K562 (cell line): ENCODE results near the gene CACNA1C. TPM values are rescaled to one million over a fixed set of nuclear protein-coding genes. Genes with fewer than 3 reads are reported as not detected.

Experiments used
- ARID1B ChIP-seq: fragments of 450-650 bp; IDR thresholded peaks from 2 replicates; pipeline ENCODE4 v1.6.1; 2016; ENCODE audit warnings: antibody characterized with exemption, mild to moderate bottlenecking, inconsistent platforms
- DIDO1 ChIP-seq: fragments of 450-650 bp; IDR thresholded peaks from 2 replicates; pipeline ENCODE4 v1.6.1; 2016; ENCODE audit warnings: low read depth, missing biosample characterization, missing genetic modification characterization
- E4F1 ChIP-seq: fragments of 250-450 bp; sonication (Bioruptor Pico); IDR thresholded peaks from 2 replicates; pipeline ENCODE4 v1.5.0; 2021; ENCODE audit warnings: mild to moderate bottlenecking, borderline replicate concordance
- ETS2 ChIP-seq: IDR thresholded peaks from 2 replicates; pipeline ENCODE4 v1.6.1; 2016; ENCODE audit warnings: borderline replicate concordance, missing genetic modification characterization, mild to moderate bottlenecking, moderate library complexity, missing compliant biosample characterization; ENCODE audit not compliant: poor library complexity, severe bottlenecking
- L3MBTL2 ChIP-seq: fragments of 450-650 bp; IDR thresholded peaks from 2 replicates; pipeline ENCODE4 v1.6.1; 2016; ENCODE audit warnings: mild to moderate bottlenecking, moderate library complexity
- RBBP5 ChIP-seq: fragments of 200-600 bp; sonication (generic); IDR thresholded peaks from 2 replicates; pipeline ENCODE4 v1.6.1; 2012; ENCODE audit warnings: borderline replicate concordance, mild to moderate bottlenecking, low read length, control low read depth, inconsistent platforms; ENCODE audit not compliant: insufficient read depth, poor library complexity, severe bottlenecking
- UBTF ChIP-seq, 2 experiments: IDR thresholded peaks; 2 replicates each; pipeline ENCODE4 v1.6.1; 2012; ENCODE audit warnings: improper control_type of control experiment in 2 of 2, low read depth in 2 of 2, low read length in 2 of 2, borderline replicate concordance in 1 of 2
- YY1 ChIP-seq, 3 experiments: IDR thresholded peaks; 2 replicates each; pipeline ENCODE4 v1.6.1; 2011; ENCODE audit warnings: low read length in 2 of 3, mild to moderate bottlenecking in 2 of 3, moderate library complexity in 2 of 3, borderline replicate concordance in 1 of 3, control low read depth in 1 of 3, low read depth in 1 of 3; ENCODE audit not compliant: insufficient read depth in 3 of 3, insufficient replicate concordance in 2 of 3, control insufficient read depth in 1 of 3, insufficient read length in 1 of 3; ENCODE audit errors: extremely low read depth in 1 of 3
- ZNF395 ChIP-seq: fragments of 200-800 bp; sonication (Bioruptor generic); IDR thresholded peaks from 2 replicates; pipeline ENCODE4 v1.6.1; 2017; ENCODE audit warnings: missing genetic modification characterization, missing compliant biosample characterization
- ZNF583 ChIP-seq: fragments of 250-450 bp; sonication (Bioruptor Pico); IDR thresholded peaks from 2 replicates; pipeline ENCODE4 v1.4.0; 2020
- ZNF639 ChIP-seq, 2 experiments: fragments of 200-800 bp in 1 of 2; sonication (Bioruptor generic) in 1 of 2; sonication (generic) in 1 of 2; formaldehyde crosslinking in 1 of 2; IDR thresholded peaks in 1 of 2; conservative IDR thresholded peaks in 1 of 2; 2 replicates each; pipeline versions ENCODE4 v1.5.0 to v1.6.1; 2016 to 2020; ENCODE audit warnings: missing compliant biosample characterization in 1 of 2, missing genetic modification characterization in 1 of 2, missing genetic modification reagents in 1 of 2
- polyA plus RNA-seq, 8 experiments: library from polyadenylated mRNA; depleted of rRNA in 4 of 8; stranded (reverse) in 5 of 8; unstranded in 3 of 8; fragments of >200 nt; fragmentation: Nextera tagmentation in 2 of 8; fragmentation: Illumina TruSeq in 1 of 8; extraction: Ambion mirVana in 2 of 8; extraction: Trizol in 1 of 8; gene quantifications; 2 replicates each; pipeline versions ENCODE4 v1.2.1 to v1.2.3, GENCODE V29; 2011 to 2014; ENCODE audit warnings: inconsistent platforms in 1 of 8, missing spikeins in 1 of 8
- total RNA-seq, 7 experiments: library from RNA; depleted of rRNA in 6 of 7; stranded (reverse); fragments of >200 nt in 6 of 7; fragmentation: Illumina TruSeq in 2 of 7; extraction: Trizol in 2 of 7; gene quantifications; 2 replicates each; pipeline versions ENCODE4 v1.2.1 to v1.2.3, GENCODE V29; 2011 to 2021; ENCODE audit warnings: low replicate concordance in 1 of 7

CACNA1C gene
- total and polyA plus RNA-seq, 9 of the 15 experiments (the other 6 are each of a cell fraction or from before 2014, with no cell fraction given): not detected

GRCh38 chr12:2004113-2004929 is 48.5 kb upstream of the CACNA1C start, which contains the start of gene DCP1B (continued):
- TF ChIP-seq E4F1 (no peak), DIDO1 (tag) (no peak), ZNF395 (CRISPR knock-in tag) (no peak), L3MBTL2 (peak; percentile 87), YY1 (IDR thresholded peaks at IDR 0.05; ENCODE audit: borderline replicate concordance in 1 of 3, control insufficient read depth in 1 of 3, extremely low read depth in 1 of 3, insufficient read depth in 3 of 3, insufficient read length in 1 of 3, insufficient replicate concordance in 2 of 3, low read depth in 1 of 3, low read length in 2 of 3) (peak; percentile 63 to 90 (median 90)), RBBP5 (peak; percentile 94), ARID1B (no peak), ZNF639 (CRISPR knock-in tag; conservative IDR thresholded peaks at IDR 0.05 in 1 of 2, IDR thresholded peaks at IDR 0.05 in 1 of 2) (no peak; a peak in 1 of 4 replicates), ZNF583 (no peak), ETS2 (tag) (no peak), UBTF (IDR thresholded peaks at IDR 0.05; ENCODE audit: borderline replicate concordance in 1 of 2, low read depth in 2 of 2, low read length in 2 of 2) (0 out of 4 replicates have a peak, but pooled peaks of 1 of the 2 experiments have one; percentile 54)
